Left lung (tissue), 10 donors: ENCODE results near the gene CHRND. TPM values are rescaled to one million over a fixed set of nuclear protein-coding genes. Genes with fewer than 3 reads are reported as not detected.

ENCODE experiments used
- ATAC-seq: fragments of 200-7000 bp; cut with Tn5 transposase; one replicate; pipeline ENCODE4 v1.9.1; 2020; ENCODE audit warnings: moderate library complexity
- DNase-seq, 4 donors: peaks; one replicate each; pipeline ENCODE4 v3.0.0-alpha.2; 2013 to 2020
- H3K27ac ChIP-seq, 2 donors: fragments of 200-600 bp; sonication (generic) in 1 of 2; one replicate each; pipeline versions ENCODE4 v1.5.0 to v1.8.0; 2020 to 2021
- H3K27me3 ChIP-seq, 2 donors: fragments of 200-600 bp; sonication (generic) in 1 of 2; one replicate each; pipeline versions ENCODE4 v1.5.0 to v1.8.0; 2020 to 2021
- H3K36me3 ChIP-seq, 2 donors: fragments of 200-600 bp; sonication (generic) in 1 of 2; one replicate each; pipeline versions ENCODE4 v1.5.0 to v1.8.0; 2020 to 2021
- H3K4me1 ChIP-seq, 2 donors: fragments of 200-600 bp; one replicate each; pipeline ENCODE4 v1.8.0; 2021
- H3K4me3 ChIP-seq, 2 donors: fragments of 200-600 bp; sonication (generic) in 1 of 2; one replicate each; pipeline versions ENCODE4 v1.5.0 to v1.8.0; 2020 to 2021; ENCODE audit warnings: mild to moderate bottlenecking in 1 of 2
- H3K9me3 ChIP-seq, 2 donors: fragments of 200-600 bp; sonication (generic) in 1 of 2; one replicate each; pipeline versions ENCODE4 v1.5.0 to v1.8.0; 2020 to 2021
- CTCF ChIP-seq, 2 donors: fragments of 200-600 bp; sonication (generic) in 1 of 2; IDR thresholded peaks; one replicate each; pipeline versions ENCODE4 v1.5.0 to v1.8.0; 2021; ENCODE audit warnings: antibody characterized with exemption in 2 of 2
- intact Hi-C, 2 donors: fragments of 100-400 bp; cut with DNase I; formaldehyde crosslinking; loops; one replicate each; pipeline versions ENCODE4 v1.11.2 to v1.14.2; 2022
- polyA plus RNA-seq, 6 donors: library from polyadenylated mRNA; unstranded; fragments of 120-200 nt; gene quantifications; one replicate each; pipeline ENCODE4 v1.2.1, GENCODE V29; 2013; ENCODE audit not compliant: insufficient read length in 6 of 6
- total RNA-seq, 2 donors: library from RNA; stranded (reverse); fragmentation: NEBNext Ultra II Directional; extraction: Animal tissue kit (Norgen Biotek cat#: 25700); gene quantifications; one replicate each; pipeline ENCODE4 v1.2.1, GENCODE V29; 2021
- donor health status: DM: no; HTN: yes; CAD: no.
- donor health status: DM: no; HTN: no; CAD: no.

Gene CHRND
- total and polyA plus RNA-seq, 8 donors, result not detected

- no peaks in the 10 kb centered on the region for H3K36me3 ChIP-seq
- no peak for ATAC-seq
- H3K4me3 ChIP-seq, result no peak overlapping the region
- intact Hi-C loops, result no loop called here
- no peak for DNase-seq
- TF ChIP-seq CTCF (IDR thresholded peaks at IDR 0.05), result no peak
- H3K9me3 ChIP-seq, result no peaks in the 10 kb centered on the region
- H3K4me1 ChIP-seq, result peaks cover 7 to 13% of the 10 kb centered on the region in 2 donors
- no peak overlapping the region for H3K27ac ChIP-seq
- H3K27me3 ChIP-seq, result peaks cover 23 to 71% of the 10 kb centered on the region in 2 donors
Measured at GRCh38 chr2:232506709-232507108, 19.3 kb upstream of the CHRND start.

- DNase-seq (no peak), ATAC-seq (no peak)
- Histone ChIP-seq H3K36me3 (no peaks in the 10 kb centered on the region), H3K4me1 (peaks cover 3 to 6% of the 10 kb centered on the region in 2 donors), H3K27me3 (peaks cover 16 to 70% of the 10 kb centered on the region in 2 donors), H3K9me3 (no peaks in the 10 kb centered on the region), H3K4me3 (no peak overlapping the region), H3K27ac (no peak overlapping the region)
- intact Hi-C loops, result no loop called here
- no peak for TF ChIP-seq CTCF (IDR thresholded peaks at IDR 0.05)
Measured at GRCh38 chr2:232508251-232508650, 17.7 kb upstream of the CHRND start.

DNA sequence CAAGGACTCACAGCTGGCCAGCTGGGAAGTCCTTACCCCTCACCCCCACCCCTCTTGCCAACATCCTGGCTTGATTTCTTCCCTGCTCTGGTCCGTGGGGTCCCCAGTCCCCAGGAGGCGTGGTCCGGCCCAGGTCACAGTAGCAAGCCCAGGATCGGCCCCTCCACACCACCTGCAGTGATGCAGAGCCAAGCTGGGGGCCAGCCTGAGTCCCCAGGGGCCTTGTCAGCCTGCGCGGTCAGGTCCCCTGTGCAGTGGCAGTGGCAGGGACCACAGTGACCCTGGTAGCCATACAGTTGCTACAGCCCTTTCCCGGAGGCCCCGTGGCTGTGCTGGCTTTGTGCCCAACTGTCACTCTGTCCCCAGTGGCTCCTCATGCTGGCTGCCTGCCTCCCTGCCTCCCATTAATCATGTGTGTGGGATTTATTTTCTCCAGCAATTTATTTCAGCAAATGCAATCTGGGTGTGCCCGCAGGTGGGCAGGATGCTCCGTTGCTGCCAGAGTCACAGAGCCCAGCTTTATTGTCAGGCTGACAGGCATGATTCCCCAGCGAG lies 14.5 kb upstream of the CHRND start:
- H3K4me1 ChIP-seq, result no peaks in the 10 kb centered on the region
- no peak overlapping the region for H3K4me3 ChIP-seq
- H3K27ac ChIP-seq, result no peak overlapping the region
- H3K27me3 ChIP-seq, result peaks cover 0 to 38% of the 10 kb centered on the region in 2 donors
- H3K36me3 ChIP-seq, result no peaks in the 10 kb centered on the region
- intact Hi-C loops, result no loop called here
- H3K9me3 ChIP-seq, result no peaks in the 10 kb centered on the region
- ATAC-seq, result no peak
- no peak for DNase-seq
- no peak for TF ChIP-seq CTCF (IDR thresholded peaks at IDR 0.05)

- Histone ChIP-seq H3K27me3 (peaks cover 0 to 26% of the 10 kb centered on the region in 2 donors), H3K4me3 (no peak overlapping the region), H3K36me3 (no peaks in the 10 kb centered on the region), H3K27ac (no peak overlapping the region), H3K9me3 (no peaks in the 10 kb centered on the region), H3K4me1 (no peaks in the 10 kb centered on the region)
- no peak for TF ChIP-seq CTCF (IDR thresholded peaks at IDR 0.05)
- intact Hi-C loops, result no loop called here
- no peak for ATAC-seq
- DNase-seq, result no peak
Measured at GRCh38 chr2:232512602-232513001, 13.4 kb upstream of the CHRND start.

DNA sequence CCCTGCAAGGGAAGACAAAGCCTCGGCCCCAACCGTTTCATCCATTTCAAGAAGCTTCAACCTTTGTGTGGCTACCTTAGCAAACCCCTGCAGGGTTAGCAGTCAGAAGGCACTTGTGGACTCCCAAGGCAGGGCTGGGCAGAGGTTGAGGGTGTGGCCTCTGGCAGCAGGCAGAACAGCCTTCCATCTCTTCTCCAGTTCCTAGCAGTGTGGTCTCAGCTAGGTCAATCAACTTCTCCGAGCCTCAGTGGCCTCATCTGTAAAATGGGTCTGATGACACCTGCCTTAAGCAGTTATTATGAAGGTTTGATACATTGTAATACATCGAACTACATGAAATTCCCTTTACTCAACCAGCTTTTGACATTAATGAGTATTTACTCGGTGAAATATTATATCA lies 12.6 kb upstream of the CHRND start:
- intact Hi-C loops, result no loop called here
- Histone ChIP-seq H3K27ac (no peak overlapping the region), H3K4me3 (no peak overlapping the region), H3K9me3 (no peaks in the 10 kb centered on the region), H3K27me3 (peaks cover 0 to 20% of the 10 kb centered on the region in 2 donors), H3K4me1 (no peaks in the 10 kb centered on the region), H3K36me3 (no peaks in the 10 kb centered on the region)
- ATAC-seq (no peak), DNase-seq (no peak)
- no peak for TF ChIP-seq CTCF (IDR thresholded peaks at IDR 0.05)
